Rectal smooth muscle tissue (tissue), 1 donor: Measurements from ENCODE around the gene OR5A2.
"Not testable (repeated sequence)": the region's sequence is repeated elsewhere in the genome, so short reads cannot be mapped to it uniquely, and the experiment has no call there.

ENCODE experiments used
- H3K27ac ChIP-seq: one replicate; pipeline ENCODE4 v1.7.0; 2013; ENCODE audit warnings: low read depth, low read length, inconsistent platforms
- H3K27me3 ChIP-seq: one replicate; pipeline ENCODE4 v1.7.0; 2013; ENCODE audit warnings: low read length; ENCODE audit not compliant: control insufficient read depth, insufficient read depth
- H3K36me3 ChIP-seq: one replicate; pipeline ENCODE4 v1.7.0; 2013; ENCODE audit warnings: low read length; ENCODE audit not compliant: control insufficient read depth, insufficient read depth
- H3K4me1 ChIP-seq: one replicate; pipeline ENCODE4 v1.7.0; 2013; ENCODE audit warnings: low read length; ENCODE audit not compliant: control insufficient read depth, insufficient read depth
- H3K4me3 ChIP-seq: one replicate; pipeline ENCODE4 v1.7.0; 2013; ENCODE audit warnings: low read length
- H3K9ac ChIP-seq: one replicate; pipeline ENCODE4 v1.7.0; 2013; ENCODE audit warnings: low read length

OR5A2 gene

GRCh38 chr11:59426361-59427067 lies at the start of gene OR5A2:
Gene OR5A2, minus strand, starts transcription at chr11:59426413. Its CDS starts 3,460 bp downstream, at chr11:59422953.
- Histone ChIP-seq H3K4me3 (no peak within 1 kb of the TSS), H3K27me3 (no peaks in the 10 kb centered on the region), H3K36me3 (no peaks in the 10 kb centered on the region), H3K27ac (no peak within 1 kb of the TSS), H3K9ac (no peak within 1 kb of the TSS), H3K4me1 (no peaks in the 10 kb centered on the region)

GRCh38 chr11:59475176-59475575 lies 49.0 kb upstream of the OR5A2 start:
- no peaks in the 10 kb centered on the region for H3K36me3 ChIP-seq
- no peak overlapping the region for H3K9ac ChIP-seq
- H3K27me3 ChIP-seq: no peaks in the 10 kb centered on the region
- H3K4me3 ChIP-seq: no peak overlapping the region
- H3K4me1 ChIP-seq: no peaks in the 10 kb centered on the region
- no peak overlapping the region for H3K27ac ChIP-seq

- Histone ChIP-seq H3K9ac (no peak within 1 kb of the TSS), H3K36me3 (no peaks in the 10 kb centered on the region), H3K27ac (no peak within 1 kb of the TSS), H3K4me1 (no peaks in the 10 kb centered on the region), H3K4me3 (no peak within 1 kb of the TSS), H3K27me3 (no peaks in the 10 kb centered on the region)
Measured at GRCh38 chr11:59473015-59473414, 46.8 kb upstream of the OR5A2 start, which contains the start of gene OR4D10. Gene OR4D10, plus strand, starts transcription at chr11:59473315. Its CDS starts 4,115 bp downstream, at chr11:59477430.

GRCh38 chr11:59463190-59463641 lies 37.0 kb upstream of the OR5A2 start:
- no peaks in the 10 kb centered on the region for H3K4me1 ChIP-seq
- H3K4me3 ChIP-seq: no peak overlapping the region
- no peaks in the 10 kb centered on the region for H3K36me3 ChIP-seq
- no peaks in the 10 kb centered on the region for H3K27me3 ChIP-seq
- H3K9ac ChIP-seq: no peak overlapping the region
- H3K27ac ChIP-seq: no peak overlapping the region

GRCh38 chr11:59459916-59460315 lies 33.7 kb upstream of the OR5A2 start:
- Histone ChIP-seq H3K36me3 (no peaks in the 10 kb centered on the region), H3K27ac (no peak overlapping the region), H3K4me1 (no peaks in the 10 kb centered on the region), H3K9ac (no peak overlapping the region), H3K27me3 (no peaks in the 10 kb centered on the region), H3K4me3 (no peak overlapping the region)

GRCh38 chr11:59456661-59457060 lies 30.4 kb upstream of the OR5A2 start, which contains the start of gene OR4D6:
Gene OR4D6, plus strand, starts transcription at chr11:59456961. Its CDS starts 0 bp downstream, at chr11:59456961.
- no peaks in the 10 kb centered on the region for H3K36me3 ChIP-seq
- H3K27me3 ChIP-seq: no peaks in the 10 kb centered on the region
- no peak within 1 kb of the TSS for H3K9ac ChIP-seq
- no peak within 1 kb of the TSS for H3K27ac ChIP-seq
- H3K4me3 ChIP-seq: no peak within 1 kb of the TSS
- H3K4me1 ChIP-seq: no peaks in the 10 kb centered on the region

- H3K4me1 ChIP-seq: no peaks in the 10 kb centered on the region
- H3K4me3 ChIP-seq: no peak overlapping the region
- H3K27me3 ChIP-seq: no peaks in the 10 kb centered on the region
- no peak overlapping the region for H3K9ac ChIP-seq
- no peaks in the 10 kb centered on the region for H3K36me3 ChIP-seq
- H3K27ac ChIP-seq: no peak overlapping the region
Measured at GRCh38 chr11:59448484-59448883, 22.3 kb upstream of the OR5A2 start.

GRCh38 chr11:59445624-59446023 lies 19.4 kb upstream of the OR5A2 start:
- not testable (repeated sequence) for H3K27ac ChIP-seq, H3K4me1 ChIP-seq

GRCh38 chr11:59437770-59438169 lies 11.6 kb upstream of the OR5A2 start:
- H3K27ac ChIP-seq: no peak overlapping the region
- no peak overlapping the region for H3K9ac ChIP-seq
- no peaks in the 10 kb centered on the region for H3K36me3 ChIP-seq
- no peak overlapping the region for H3K4me3 ChIP-seq
- no peaks in the 10 kb centered on the region for H3K4me1 ChIP-seq
- H3K27me3 ChIP-seq: no peaks in the 10 kb centered on the region

More at GRCh38 chr11:59445624-59446023, 19.4 kb upstream of the OR5A2 start:
- not testable (repeated sequence) for H3K27me3 ChIP-seq, H3K36me3 ChIP-seq, H3K9ac ChIP-seq, H3K4me3 ChIP-seq

GRCh38 chr11:59436169-59436568 lies 10.0 kb upstream of the OR5A2 start, which contains the start of gene OR5A1:
Gene OR5A1, plus strand, starts transcription at chr11:59436469. Its CDS starts 6,700 bp downstream, at chr11:59443169.
- no peaks in the 10 kb centered on the region for H3K27me3 ChIP-seq
- no peak within 1 kb of the TSS for H3K27ac ChIP-seq
- no peaks in the 10 kb centered on the region for H3K36me3 ChIP-seq
- no peak within 1 kb of the TSS for H3K4me3 ChIP-seq
- H3K4me1 ChIP-seq: no peaks in the 10 kb centered on the region
- H3K9ac ChIP-seq: no peak within 1 kb of the TSS

GRCh38 chr11:59429924-59430516 lies 3.8 kb upstream of the OR5A2 start:
- H3K9ac ChIP-seq: no peak overlapping the region
- H3K36me3 ChIP-seq: no peaks in the 10 kb centered on the region
- no peaks in the 10 kb centered on the region for H3K4me1 ChIP-seq
- H3K4me3 ChIP-seq: no peak overlapping the region
- H3K27me3 ChIP-seq: no peaks in the 10 kb centered on the region
- H3K27ac ChIP-seq: no peak overlapping the region

- H3K4me3 ChIP-seq: no peak overlapping the region
- H3K36me3 ChIP-seq: no peaks in the 10 kb centered on the region
- H3K27ac ChIP-seq: no peak overlapping the region
- no peaks in the 10 kb centered on the region for H3K4me1 ChIP-seq
- no peaks in the 10 kb centered on the region for H3K27me3 ChIP-seq
- no peak overlapping the region for H3K9ac ChIP-seq
Measured at GRCh38 chr11:59427068-59427382, 812 bp upstream of the OR5A2 start.

- no peaks in the 10 kb centered on the region for H3K4me1 ChIP-seq
Measured at GRCh38 chr11:59425131-59425530, 1.1 kb downstream of the OR5A2 start.

More at GRCh38 chr11:59425131-59425530, 1.1 kb downstream of the OR5A2 start:
- Histone ChIP-seq H3K9ac (no peak overlapping the region), H3K27me3 (no peaks in the 10 kb centered on the region), H3K4me3 (no peak overlapping the region), H3K36me3 (no peaks in the 10 kb centered on the region), H3K27ac (no peak overlapping the region)
